ENCODE data around the gene MEPE.

GRCh38 chr4:87824352-87824751, 8.4 kb upstream of the MEPE start:
- TF ChIP-seq CTCF (IDR thresholded peaks at IDR 0.05 in 2 of 3, conservative IDR thresholded peaks at IDR 0.05 in 1 of 3; ENCODE audit: borderline replicate concordance in 1 of 3, insufficient read depth in 1 of 3, low read depth in 2 of 3, low read length in 2 of 3) (no peak), EZH2phosphoT487 (IDR thresholded peaks at IDR 0.05; ENCODE audit: borderline replicate concordance) (no peak), JUND (IDR thresholded peaks at IDR 0.05) (no peak), POLR2A (IDR thresholded peaks at IDR 0.05; ENCODE audit: borderline replicate concordance, extremely low read depth, insufficient read depth, insufficient read length) (no peak), EZH2 (IDR thresholded peaks at IDR 0.05) (no peak), CEBPB (IDR thresholded peaks at IDR 0.05; ENCODE audit: low read depth) (no peak), SIN3A (IDR thresholded peaks at IDR 0.05; ENCODE audit: low read depth) (no peak), ZFX (IDR thresholded peaks at IDR 0.05) (no peak)
